ENCODE results near the gene SIGLEC11.
"Not testable (repeated sequence)": the region's sequence is repeated elsewhere in the genome, so short reads cannot be mapped to it uniquely, and the experiment has no call there.

SIGLEC11 gene

DNA sequence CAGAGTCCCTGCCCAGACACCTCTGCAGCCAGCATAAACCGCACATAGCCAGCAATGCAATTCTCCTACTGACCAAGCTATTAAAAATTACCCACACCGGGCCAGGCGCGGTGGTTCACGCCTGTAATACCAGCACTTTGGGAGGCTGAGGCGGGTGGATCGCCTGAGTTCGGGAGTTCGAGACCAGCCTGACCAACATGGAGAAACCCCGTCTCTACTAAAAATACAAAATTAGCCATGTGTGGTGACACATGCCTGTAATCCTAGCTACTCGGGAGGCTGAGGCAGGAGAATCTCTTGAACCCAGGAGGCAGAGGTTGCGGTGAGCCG, 36.1 kb downstream of the SIGLEC11 start:
- DNase-seq, result not testable (repeated sequence)

DNA sequence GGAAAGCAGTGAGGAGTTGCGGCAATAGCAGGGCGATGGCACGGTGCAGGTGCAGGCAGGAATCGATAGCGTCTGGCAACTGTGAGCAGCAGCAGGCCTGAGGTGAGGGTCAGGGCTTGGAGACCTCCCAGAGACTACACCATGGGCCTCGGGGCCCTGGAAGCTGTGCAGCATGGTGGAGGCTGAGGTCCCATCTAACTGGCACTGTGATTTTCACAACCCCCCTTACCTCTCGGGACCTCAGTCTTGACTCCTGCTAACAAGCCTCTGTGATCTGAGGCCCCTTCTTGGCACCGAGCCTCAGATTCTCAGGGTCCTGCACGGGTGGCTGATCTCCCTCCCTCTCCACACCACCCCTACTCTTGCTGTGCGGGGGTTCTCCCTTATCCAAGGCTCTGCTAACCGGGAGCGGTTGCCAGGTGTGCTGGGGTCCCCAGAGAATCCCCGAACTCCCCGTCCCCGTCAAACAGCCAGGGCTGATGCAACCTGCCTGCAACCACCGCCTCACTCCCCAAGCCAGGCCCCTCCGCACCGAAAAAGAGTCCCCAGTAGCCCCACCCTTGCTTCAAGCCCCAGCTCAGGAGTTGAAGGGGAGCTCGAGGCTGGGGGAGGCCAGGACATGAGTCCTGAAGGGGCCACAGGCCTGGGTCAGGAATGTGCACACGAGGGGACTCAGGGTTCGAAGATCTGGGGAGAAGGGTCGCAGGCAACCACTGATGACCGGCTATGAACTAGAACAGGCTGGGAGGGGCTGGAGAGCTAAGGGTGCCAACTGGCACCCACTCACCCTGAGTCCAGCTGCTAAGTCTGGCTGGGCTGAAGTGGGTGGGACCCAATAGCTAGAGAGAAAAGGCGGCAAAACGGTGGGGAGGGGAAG, 36.7 kb downstream of the SIGLEC11 start:
- DNase-seq, result no peak

DNA sequence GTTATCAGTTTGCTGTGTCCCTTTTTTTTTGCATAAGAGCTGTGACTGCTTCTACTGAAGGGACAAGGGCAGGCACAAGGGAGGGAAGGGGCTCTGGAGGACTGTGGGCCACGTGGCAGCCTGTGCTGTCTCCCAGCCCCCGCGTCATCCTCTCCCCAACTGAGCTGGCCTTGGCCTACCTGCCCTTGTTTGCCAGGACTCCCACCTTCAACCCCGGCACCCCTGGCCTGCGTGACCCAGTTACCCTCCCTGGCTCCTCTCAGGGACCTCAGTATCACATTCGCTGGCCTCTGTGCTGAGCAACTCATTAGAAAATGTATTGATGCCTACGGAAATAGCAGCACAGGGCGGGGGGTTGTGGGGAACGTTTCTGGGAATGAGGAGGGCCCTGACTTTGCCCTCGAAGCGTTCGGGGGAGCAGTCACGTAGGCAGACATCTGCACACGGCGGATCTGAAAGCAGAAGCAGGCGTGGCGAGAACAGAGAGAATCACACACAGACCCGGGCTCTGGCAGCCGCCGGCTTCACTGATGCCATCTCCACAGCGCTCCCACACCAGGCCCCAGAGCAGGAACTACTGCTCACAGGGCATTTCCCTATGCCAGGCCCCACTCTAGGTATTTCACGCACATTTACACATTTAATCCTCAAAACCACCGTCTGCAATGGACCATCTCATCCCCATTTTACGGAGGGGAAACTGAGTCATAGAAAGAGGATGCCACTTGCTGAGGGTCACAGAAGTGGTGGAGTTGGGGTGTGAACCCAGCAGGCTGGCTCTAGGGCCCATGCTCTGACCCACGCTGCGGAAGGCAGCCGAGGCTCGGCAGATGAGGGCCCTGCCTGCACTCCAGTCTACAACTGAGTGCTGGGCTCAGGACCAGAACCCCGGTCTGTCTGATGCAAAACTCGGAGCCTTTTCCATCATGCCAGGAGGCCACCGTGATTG, 37.6 kb downstream of the SIGLEC11 start:
- DNase-seq, result no peak

DNA sequence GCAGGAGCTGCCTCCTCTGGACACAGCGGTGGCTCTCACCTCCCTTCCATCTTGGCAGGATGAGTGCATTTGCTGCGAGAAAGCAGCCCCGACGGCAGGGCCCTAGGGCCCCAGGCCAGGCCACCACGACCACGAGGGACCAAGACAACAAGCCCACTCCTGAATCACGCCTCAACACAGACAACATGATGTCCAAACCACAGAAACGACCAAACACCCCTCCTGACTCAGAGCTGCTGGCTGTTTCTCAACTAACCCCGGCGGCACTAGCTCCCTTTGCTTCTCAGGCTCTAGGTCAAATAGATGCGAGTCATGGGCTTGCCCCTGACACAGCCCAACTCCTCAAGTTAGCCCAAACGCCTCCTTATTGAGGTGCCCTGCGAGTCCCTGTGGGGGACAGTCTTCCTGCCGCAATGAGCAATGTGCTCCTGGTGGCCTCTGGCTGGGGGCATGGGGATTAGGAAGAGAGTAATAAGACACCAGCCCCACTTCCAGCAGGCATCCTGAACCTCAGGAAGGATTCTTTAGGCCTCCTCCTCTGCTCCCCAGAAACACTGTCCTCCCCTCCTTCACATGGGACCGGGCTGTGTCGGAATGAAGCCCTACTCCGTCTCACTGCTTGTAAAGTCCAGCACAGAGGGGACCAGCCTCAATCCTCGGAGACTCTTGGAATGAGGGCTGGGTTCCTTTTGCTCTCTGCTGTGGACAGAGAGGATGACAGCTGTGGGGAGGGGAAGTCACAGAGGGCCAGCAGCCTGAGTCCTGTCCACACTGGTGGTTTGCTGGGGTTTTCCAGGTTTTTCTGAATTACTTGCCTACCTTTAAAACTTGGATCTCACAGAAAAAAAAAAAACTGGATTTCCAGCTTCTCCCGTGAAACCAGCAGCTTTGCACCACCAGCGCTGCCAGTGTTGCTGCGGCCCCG, 38.8 kb downstream of the SIGLEC11 start:
- no peak for DNase-seq

DNA sequence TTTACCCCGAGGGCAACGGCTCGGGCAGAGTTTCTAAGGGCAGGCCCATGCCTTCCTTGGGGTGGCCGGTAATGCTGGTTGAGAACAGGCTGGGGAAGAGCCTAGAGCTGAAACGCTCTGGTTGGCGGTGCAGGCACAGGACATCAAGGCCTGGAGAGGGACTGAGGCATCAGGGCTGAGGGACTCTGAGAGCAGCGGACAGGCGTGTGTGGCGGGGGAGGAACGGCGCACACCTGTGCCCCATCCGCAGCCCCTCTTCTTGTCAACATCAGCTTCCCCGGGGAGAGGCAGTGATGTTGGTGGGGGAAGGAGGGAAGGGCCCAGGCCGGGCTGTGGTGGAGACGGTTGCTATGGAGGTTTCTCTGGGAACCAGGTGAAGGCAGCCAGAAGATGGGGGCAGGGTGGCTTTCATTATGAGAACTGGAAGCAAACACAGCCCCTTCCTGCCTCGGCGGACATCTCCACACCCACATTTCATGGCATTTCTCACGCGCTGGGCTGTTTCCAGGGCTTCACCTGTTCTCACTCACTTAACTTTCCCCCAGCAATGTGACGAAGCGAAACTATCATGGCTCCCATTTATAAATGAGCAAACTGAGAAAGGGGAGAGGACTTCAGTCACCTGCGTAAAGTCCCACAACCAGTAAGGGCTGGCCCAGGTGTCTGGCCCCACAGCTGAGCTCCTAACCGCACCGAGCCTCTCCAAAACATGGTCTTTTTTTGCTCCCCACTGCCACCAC, 40.2 kb downstream of the SIGLEC11 start:
- no peak for DNase-seq

DNA sequence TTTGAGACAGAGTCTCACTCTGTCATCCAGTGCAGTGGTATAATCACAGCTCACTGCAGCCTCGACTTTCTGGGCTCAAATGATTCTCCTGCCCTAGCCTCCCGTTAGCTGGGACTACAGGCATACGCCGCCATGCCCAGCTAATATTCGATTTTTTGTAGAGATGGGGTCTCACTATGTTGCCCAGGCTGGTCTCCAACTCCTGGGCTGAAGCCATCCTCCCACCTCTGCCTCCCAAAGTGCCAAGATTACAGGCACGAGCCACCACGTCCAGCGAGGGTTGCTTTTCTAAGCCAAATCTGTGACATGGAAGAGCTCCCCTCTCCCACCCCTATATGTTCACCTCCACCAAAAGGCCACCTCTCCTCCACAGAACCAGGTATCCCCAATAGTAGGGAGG, 42.9 kb downstream of the SIGLEC11 start:
- no peak for DNase-seq

DNA sequence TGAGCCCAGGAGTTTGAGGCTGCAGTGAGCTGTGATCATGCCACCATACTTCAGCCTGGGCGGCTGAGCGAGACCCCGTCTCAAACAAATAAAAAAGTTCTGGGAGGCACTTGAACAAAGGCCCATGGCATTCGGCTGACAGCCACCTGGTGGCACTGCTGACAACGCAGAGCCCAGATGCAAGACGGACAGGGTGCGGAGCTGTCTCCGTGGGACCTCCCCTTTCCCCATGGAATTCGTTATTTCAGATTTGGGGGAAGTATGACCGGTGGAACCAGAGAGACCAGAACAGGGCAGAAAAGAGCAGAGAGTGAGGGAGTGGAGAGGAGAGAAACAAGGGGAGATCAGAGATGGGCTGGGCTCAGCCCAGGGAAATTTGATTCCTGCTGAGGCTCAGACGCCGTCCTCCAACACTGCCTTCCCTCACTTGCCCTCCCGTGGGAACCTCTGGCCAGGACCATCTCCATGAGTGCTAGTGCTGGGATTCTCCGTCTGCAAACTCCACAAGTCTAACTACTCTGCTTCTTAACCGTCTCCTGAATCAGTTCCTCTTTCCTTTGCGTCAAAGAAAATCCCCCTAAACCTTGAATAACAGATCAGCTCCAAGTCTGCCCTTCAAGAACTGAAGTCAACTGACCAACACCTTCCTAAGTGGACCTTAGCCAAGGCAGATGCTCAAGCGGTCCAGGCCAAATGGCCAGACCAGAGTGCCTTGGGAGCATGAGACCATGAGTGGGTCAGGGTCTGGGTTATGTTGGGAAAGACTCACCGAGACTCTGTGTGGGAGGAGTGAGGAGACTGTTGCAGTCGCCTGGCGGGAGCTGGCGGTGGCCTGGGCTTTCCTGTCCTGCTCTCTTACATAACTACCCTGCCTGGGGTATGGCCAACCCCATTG, 43.9 kb downstream of the SIGLEC11 start:
- no peak for DNase-seq

DNA sequence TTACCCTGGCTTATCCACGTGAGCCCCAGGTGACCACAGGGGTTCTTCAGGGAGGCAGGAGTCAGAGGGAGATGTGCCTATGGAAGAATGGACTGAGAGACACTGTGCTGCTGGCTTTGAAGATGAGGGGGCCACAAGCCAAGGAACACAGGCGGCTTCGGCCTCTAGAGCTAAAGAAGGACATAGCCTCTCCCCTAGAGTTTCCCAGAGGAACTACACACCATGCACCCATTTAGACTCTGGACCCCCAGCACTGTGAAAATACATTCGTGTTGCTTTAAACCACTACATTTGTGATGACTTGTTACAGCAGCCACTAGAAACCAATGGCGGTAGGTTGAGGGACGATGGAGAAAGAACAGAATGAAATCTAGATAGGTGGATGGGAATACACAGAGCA, 45.7 kb downstream of the SIGLEC11 start:
- DNase-seq, result no peak

DNA sequence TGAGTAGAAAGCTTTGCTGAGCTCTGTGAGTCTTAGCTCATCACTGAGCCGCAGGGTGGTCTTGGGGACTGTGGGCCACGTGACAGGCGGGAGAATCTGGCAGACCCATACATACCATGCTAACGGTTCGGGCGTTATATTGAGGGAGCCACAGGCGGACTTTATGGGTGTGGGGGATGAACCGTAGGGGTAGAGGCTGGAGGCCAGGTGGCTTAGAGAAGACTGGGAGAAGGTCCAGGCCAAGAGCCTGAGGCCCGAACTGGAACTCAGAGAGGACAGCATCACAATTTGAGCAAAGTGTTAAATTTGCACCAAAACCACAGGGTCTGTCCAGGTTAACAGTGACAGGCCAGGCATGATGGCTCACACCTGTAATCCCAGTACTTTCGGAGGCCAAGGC, 47.3 kb downstream of the SIGLEC11 start:
- no peak for DNase-seq

DNA sequence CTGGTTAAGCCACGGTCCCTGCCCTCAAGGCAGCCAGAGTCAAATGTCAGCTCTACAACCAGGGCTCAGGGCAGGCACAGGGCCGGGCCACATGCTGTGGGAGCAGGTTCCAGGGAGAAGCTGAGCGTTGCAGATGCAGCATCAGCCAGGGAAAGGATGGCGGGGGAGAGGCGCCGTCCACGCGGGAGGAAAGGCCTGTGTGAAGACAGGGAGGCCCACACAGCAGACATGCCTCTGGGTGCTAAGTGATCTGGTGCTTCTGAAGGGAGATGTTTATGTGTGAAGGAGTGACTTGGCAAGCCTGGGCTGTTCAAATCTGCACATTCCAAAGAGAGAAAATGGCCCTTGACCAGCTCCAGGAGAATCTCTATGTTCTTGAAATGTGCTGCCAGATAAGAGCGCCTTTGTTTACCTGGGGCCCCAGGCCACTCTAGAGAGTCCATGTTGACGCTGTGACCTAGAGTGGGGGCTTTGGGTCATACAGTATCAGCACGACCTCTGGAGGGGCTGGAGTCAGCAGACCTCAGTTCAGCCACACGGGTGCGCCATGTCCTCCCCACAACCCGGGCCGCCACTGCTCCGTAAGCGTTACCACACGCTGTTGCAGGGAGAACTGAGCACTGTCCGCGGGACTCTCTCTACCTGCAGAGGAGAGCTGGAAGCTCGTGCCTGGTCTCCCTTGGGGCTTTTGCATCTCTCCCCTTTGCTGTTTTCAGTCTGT, 47.8 kb downstream of the SIGLEC11 start:
- DNase-seq, result no peak

DNA sequence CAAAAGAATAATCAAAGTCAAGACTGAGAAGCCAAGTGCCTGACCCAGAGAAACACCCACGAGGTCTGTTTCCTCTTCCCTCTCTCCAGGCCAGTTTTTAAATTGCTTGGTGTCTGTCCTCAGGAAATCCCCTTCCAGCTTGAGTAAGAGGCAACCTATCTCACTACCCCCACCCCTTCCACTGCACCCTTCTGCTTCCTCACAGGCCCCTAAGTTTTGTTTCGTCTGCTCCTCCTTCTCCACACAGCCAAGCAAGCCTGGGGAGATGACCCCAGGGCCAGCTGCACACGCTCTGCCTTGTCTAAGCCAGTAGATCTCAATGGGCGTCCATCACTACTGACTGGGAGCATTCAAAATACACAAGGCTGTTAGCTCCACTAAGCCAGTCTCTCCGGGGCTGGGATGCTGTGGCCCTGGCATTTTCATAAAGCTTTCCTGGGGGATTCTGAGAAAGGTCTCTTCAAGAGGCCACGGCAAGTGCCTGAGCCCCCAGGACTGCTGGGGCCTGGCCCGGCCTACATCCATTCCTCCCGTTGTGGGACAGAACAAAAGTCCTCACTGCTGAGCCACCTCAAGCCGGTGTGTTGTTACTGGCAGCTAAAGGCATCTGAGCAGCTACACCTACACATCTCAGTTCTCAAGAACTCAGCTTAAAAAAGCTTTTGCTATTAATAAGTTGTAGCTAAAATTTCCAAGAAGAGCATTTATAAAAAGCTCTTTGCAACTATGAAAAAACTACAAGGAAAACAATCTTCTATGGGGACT, 49.4 kb downstream of the SIGLEC11 start:
- no peak for DNase-seq

DNA sequence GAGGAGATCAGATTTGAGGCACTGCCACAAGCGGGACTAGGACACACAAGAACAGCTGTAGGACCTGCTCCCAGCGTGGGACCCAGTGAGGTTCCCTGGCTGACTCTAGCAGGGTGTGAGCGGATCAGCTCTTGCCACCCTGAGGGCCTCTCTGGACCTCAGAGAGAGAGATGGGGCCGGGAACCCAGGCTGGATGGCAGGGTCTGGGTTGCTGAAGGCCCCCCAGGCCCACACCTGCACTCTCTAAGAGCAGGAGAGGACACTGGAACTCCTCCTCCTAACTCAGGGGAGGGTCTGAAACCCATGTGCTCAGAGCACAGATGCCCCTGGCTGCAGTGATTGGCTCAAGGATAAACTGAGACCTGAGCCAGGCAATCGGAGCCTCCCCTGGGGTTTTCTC, 50.8 kb downstream of the SIGLEC11 start:
- DNase-seq, result no peak

DNA sequence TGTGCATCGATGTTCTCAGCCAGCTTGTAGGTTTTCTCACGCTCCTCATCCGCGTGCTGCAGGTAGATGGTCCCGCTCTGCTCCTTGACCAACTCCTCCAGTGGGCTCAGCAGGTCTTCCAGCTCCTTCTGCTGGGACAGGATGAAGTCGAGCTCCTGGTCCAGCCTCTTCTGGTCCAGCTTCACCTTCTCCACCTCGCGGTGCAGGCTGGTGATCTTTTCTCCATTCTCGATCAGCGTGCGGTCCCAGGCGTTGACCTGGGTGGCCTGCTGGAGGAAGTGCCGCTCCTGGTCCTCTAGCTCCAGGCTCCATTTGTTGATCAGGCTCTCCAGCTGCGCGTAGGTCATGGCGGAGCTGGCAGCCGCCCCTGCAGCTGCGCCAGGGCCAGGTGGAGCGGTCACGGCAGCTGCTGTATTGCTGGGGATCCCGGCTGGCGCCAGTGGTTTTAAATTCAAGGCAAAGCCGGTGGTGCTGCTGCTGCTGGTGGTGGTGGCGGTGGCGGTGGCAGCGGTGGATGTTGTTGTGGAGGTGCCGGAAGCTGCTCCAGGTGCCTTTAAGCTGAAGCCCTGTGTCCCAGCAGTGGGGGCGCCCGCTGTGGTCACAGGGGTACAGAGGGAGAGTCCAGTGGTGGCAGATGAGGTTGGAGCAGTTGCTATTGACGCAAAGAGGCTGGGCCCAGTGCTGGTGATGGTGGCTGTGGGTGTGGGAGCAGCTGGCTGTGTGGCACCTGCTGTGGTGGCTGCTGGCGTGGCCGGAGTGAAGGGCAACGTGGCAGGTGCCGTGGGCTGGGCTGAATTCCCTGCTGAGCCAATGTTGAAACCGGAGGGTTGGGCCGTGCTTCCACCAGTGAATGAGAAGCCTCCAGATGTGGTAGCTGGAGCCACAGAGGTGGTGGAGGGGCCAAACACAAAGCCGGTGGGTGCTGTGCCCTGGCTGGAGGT, 52.2 kb downstream of the SIGLEC11 start:
- DNase-seq, result no peak

DNA sequence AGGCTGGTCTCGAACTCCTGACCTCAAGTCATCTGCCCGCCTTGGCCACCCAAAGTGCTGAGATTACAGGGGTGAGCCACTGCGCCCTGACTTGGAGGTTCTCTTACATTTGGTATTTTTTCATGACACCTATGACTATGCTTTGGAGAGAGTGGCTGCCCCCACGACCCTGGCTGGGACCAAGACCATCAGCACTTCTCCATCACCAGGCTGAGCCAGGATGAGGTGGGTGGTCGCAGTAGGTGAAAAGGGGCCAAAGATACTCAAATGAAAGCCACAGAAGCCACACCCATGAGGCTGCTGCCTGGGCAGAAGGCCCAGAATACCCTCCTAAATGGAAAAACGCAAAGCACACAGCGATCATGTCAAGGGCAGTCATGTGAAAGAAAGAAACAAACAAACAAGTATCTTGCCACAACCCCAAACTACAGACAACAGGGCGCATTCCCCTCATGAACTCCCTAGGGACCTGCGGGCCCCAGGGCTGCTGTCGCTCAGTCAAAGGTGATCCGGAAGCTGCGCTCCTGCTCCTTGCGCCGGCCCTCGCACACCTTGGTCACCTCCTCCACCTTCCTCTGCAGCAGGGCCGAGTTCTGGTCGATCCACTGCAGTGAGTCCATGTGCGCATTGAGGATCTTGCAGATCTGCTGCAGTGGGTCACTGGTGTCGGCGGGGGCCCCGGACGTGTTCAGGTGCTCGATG, 53.1 kb downstream of the SIGLEC11 start:
- no peak for DNase-seq

DNA sequence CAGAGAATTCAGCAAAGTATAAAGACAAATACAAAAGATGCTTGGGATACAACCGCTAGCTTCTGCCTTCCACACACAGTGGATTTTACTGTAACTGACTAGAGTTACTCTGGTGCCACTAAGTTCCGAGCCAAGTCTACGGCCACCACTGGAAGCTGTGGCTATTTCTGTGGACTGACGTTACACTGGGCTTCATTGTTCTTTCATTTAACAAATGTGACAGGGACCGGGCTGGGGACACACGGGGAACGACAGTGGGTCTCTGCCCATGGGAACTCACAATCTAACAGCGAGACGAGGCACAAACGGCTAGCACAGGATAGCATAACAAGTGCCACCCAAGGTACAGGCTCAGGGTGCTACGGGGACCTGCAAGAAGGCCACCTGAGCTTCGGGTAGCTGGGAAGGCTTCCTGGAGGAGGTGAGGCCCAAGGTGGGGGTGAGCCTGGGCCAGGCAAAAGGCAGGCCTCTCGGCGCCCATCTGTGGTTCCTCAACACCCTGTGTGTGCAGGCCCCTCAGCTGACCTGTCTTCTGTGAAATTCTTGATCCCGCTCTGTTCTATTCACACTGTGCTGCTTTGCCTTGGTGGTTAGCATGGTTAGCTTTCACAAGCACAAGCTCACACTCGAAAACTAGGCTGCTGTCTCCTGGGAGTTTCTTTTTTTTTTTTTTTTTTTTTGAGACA, 54.0 kb downstream of the SIGLEC11 start:
- DNase-seq, result no peak

DNA sequence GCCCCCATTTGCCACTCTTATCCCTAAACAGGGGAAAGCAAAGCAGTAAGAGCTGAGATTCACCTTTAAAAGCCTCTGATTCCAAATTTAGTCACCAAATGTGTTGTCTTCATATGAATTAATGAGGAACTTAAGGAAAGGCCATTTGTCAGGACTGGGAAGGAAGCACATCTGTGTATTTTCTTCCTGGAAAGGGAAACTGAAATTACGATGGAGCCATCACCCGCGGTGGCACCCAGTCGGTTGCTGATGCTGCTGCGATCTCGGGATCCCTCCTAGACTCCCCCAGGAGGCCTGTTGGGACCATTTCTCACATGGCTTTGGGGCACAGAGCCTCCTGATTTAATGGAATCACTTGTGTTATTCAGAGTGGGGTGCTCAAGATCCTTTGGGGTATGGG, 56.8 kb downstream of the SIGLEC11 start:
- no peak for DNase-seq
